Endometrial microvascular endothelial cells (primary cell): ENCODE results near the gene FEZ2. TPM values are rescaled to one million over a fixed set of nuclear protein-coding genes. Genes with fewer than 3 reads are reported as not detected.

Experiments used
- in situ Hi-C: cut with HindIII; loops from 2 replicates; pipeline ENCODE4 v1.10.0; 2017; ENCODE audit warnings: low sequenced_read_pairs, low pct_unique_long_range_greater_than_20kb; ENCODE audit errors: inconsistent ontology term
- total RNA-seq: library from RNA; depleted of rRNA; stranded (reverse); fragments of >200 nt; gene quantifications from one replicate; pipeline ENCODE4 v1.2.3, GENCODE V29; 2015; ENCODE audit errors: inconsistent ontology term

The FEZ2 gene
- total RNA-seq, 1 donor from 2014 or later = 120 TPM

DNA sequence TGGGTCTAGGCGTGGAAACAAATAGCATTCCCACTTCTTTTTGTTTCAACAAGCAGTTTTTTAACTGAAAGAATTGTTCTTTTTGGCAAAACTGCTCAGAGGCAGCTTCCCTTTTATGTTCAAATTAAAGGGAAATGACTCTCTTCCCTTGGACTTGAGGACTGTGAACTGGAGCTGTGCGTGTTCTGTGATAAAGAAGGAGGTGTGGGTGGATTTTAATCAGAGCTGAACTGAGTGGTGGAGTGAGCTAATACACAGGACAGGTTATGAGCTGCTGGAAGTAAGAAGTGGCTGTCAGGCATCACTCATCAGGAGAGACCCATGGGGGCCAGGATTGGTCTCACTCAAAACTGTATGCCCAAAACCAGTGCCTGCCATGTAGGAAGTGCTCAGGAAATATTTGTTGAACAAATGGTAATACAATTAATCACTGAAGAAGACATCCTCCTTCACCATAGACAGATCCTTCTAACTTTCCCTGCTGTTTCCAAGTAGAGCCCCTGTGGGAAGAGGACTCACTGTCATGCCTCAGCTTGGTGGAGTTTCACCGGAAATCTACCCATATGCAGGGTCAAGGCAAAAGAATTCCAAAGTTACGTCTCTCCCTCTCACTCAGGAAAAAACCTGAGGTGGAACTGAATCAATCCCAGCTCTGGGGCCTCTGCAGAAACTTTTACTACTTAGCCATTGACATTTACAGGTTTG lies 55.9 kb downstream of the FEZ2 start:
- in situ Hi-C loops = no loop called here

- in situ Hi-C loops = no loop called here
Measured at GRCh38 chr2:36540986-36541754, 56.8 kb downstream of the FEZ2 start.

DNA sequence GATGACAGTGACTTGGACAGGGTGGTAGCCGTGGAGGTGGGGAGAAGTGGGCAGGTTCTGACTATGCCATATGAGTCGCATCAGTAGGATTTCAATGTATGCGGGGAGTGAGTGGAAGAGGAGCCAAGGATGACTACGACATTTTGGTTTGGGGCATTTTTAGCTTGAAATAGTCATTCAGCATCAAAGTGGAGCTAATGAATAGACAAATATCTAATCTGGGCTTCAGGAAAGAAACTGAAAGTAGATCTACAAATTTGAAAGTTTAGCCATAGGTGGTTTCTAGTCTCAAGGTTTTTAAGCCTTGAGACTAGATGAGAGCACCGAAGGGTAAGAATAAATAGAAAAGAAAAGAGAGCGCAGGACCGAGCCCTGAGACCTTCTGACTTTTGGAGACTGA lies 58.3 kb downstream of the FEZ2 start:
- in situ Hi-C loops = no loop called here

DNA sequence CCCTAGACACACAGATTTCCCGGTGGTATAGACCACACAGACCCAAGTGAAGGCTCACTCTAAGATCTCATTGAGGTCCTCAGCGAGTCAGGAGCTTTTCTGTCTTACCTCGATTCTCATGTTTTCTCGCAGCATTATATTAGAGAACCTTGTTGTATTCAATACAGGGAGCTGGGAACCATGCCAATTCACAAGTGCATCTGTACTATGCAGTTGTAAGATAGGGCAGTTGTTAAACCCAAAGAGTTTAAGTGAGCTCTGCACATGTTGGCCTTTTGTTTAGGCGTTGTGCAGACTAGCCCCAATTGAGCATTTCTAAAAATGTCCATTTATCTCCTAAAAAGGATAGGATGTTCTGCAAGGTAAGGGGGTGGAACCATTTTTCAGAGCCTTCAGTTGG lies 59.6 kb downstream of the FEZ2 start:
- in situ Hi-C loops = no loop called here

- in situ Hi-C loops = no loop called here
Measured at GRCh38 chr2:36536776-36537175, 61.2 kb downstream of the FEZ2 start.

- in situ Hi-C loops = no loop called here
Measured at GRCh38 chr2:36535099-36535498, 62.9 kb downstream of the FEZ2 start.

- in situ Hi-C loops = no loop called here
Measured at GRCh38 chr2:36534275-36534799, 63.6 kb downstream of the FEZ2 start.

- in situ Hi-C loops = no loop called here
Measured at GRCh38 chr2:36530983-36531354, 67.0 kb downstream of the FEZ2 start.

DNA sequence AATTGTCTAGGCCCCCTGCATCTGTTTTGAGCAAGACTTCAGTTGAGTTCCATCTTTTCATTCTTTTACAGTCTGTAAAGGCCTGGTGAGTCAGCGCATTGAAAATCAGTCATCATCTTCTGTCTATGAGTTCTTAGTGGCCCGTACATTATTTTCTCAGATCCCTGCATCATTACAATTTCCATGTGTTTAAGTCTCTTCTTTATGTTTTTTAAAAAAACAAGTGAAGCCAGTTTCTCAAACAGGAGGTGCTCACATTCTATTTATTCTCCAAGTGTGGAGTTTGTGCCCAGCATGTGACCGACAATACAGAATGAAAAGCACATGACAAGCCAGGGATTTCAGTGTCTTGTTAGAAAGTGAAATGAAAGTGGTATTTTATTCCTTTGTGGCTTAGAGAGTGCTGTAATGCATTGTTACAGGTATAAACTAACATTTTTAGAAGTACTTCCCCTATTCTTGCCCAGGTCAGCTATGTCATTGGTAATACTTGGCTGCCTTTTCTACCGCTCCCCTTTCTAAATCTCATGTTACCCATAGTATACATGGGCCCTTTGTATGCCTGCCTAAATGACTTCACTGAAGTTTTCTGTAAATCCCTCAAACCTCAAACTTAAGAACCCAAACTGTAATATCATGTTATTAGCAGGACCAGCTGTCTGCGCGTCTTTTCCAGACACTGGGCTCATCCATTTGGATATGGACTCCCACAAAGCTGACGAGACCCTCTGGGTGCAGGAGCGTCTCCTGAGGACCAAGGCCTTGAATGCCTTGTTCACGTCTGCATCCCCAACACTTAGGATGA lies 67.6 kb downstream of the FEZ2 start:
- in situ Hi-C loops = no loop called here

DNA sequence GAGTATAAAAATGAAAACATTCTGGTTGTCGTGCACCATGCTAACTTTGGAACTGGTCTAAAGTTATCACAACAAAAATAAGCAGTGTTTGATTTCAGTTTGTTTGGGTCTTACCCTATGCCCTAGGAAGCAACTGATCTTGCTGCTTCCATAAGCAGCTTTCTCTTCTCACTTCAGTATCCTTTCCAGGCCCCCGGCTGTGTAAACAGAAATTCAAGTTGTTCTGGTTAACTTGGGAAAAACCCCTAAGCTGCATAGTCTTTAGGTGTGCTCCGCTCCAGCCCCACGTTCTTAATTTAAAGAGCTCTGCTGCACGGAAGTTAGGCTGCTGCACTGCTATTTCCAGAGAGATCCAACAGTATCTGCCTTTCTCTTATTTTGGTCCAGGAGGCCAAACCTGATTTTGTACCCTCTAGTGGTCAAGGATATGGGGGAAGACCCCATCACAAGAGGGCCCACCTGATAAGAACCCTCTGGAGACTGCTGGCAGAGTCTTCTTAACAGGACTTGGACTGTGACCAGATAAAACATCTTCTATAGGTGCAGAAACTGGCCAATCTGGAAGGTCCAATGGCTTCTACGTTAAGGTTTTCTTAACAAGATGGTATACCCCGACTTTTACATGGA lies 69.1 kb downstream of the FEZ2 start:
- in situ Hi-C loops = no loop called here

GRCh38 chr2:36528274-36528673 lies 69.7 kb downstream of the FEZ2 start:
- in situ Hi-C loops = no loop called here

DNA sequence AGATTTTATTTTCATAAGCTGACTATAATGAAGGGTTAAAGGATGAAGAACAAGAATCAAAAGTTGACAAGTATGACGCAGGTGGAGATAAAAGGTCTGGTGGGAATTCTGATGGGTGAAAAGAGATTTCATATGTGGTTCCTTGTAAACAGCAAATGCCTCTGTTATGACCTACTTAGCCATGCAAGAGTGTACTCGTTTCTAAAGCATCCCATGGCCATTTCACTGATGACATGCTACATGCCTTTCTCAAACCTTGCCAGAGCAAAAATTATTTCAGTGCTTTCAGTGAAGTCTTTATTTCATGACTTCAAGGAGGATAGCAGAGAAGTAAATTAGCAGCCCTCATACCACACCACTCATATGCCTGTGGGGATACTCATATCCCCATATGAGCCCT lies 71.7 kb downstream of the FEZ2 start:
- in situ Hi-C loops = no loop called here

DNA sequence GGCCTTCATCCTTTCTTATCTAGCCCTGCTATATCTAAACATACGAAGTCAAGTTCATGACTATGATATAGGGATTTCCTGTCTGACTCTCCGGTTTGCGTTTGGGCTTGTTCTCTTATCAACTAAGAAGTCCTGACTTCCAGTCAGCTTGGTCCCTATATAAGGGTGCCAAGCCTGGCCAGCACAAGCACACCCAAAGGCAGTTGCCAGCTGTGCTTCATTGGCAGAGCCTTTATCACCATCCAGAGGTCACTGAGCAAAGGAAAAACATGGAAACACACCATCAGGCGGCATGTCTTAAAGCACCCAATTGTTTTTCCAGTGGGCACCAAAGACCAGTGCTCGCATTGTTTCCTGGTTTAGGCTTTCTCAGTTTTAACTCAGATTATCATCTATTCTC lies 72.7 kb downstream of the FEZ2 start:
- in situ Hi-C loops = no loop called here

DNA sequence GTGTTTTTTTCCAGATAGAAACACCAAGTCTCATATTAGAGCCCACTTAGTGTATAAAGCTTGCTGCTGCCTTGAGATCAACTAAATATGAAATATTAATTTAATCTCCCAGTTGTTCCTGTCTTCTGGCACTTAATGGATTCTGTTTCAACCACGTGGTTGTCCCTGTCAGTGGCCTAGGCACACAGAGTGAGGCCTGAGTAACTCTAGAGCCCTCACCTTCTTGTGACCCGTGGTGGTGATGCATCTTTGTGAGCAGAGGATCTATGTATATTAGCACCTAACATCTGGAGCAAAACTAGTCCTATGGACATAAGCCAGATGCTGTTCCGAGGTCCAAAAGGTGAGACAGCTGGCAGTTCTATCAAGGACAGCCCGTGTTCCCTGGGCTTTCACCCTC lies 74.8 kb downstream of the FEZ2 start:
- in situ Hi-C loops = no loop called here

- in situ Hi-C loops = no loop called here
Measured at GRCh38 chr2:36520431-36520830, 77.5 kb downstream of the FEZ2 start.

GRCh38 chr2:36516136-36516870 lies 81.7 kb downstream of the FEZ2 start:
- in situ Hi-C loops = no loop called here

DNA sequence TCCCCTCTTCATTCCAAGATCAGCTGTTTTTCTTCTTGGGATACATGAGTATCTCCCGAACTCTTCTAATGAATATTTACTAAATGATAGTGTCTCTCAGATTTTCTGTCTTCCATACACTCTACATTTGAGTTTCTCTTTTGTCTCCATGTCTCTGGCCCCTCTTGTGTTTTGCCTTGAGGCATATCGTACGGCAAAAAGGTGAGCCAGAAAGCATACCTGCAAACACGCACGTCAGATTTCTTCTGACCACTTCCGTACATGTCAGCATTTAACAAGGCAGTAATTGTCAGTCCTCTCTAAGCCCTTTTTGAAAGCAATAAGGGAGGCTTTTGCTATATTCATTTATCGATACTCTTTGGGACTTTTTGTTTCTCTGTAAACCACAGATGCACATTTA lies 82.4 kb downstream of the FEZ2 start:
- in situ Hi-C loops = no loop called here

DNA sequence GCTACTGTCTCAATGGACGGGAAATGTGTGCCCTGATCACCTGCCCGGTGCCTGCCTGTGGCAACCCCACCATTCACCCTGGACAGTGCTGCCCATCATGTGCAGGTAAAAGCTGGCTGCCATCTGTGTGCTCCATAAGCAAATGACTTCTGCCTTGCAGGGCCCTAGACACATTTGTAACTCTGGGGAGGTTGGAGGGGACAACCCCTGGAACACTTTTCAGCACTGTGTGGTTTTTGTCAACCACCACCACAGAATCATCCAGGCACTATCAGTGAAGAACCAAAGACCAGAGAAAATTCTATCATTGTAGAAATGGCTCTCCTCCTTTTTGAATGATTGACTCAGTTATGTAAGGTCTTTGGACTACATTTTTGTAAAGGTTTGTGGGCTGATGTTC lies 84.3 kb downstream of the FEZ2 start:
- in situ Hi-C loops = no loop called here

DNA sequence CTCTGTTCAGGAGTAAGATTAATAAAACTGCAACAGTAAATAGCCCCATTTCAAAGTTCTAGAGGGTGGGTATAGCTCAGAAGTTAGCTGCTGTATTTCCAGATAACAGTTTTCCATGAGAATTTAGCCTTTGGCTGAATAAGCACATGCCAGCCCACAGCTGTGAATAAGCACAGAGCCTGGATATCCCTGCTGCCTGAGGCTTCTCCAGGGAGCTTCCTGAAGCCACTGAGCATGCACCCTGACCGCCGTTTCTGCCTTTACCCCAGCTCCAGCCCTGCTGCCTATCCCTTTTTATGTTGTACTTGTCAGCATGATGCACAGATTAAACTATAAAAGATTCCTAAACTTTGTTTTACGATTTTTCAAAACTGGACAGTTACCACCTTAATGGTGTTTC lies 85.3 kb downstream of the FEZ2 start:
- in situ Hi-C loops = no loop called here
